Neural cell (in vitro differentiated cells): ENCODE results near the gene PLCB1. TPM values are rescaled to one million over a fixed set of nuclear protein-coding genes. Genes with fewer than 3 reads are reported as not detected.

ENCODE experiments used
- H2AFZ ChIP-seq: fragments of 200-600, 300-800 bp; sonication (generic), shearing (Covaris generic); 2 replicates; pipeline ENCODE4 v1.6.0; 2014; ENCODE audit warnings: low read depth, mild to moderate bottlenecking, antibody characterized with exemption, low read length, moderate library complexity
- H3F3A ChIP-seq: fragments of 200-600 bp; shearing (Covaris generic); 2 replicates; pipeline ENCODE4 v1.6.1; 2016; ENCODE audit warnings: mild to moderate bottlenecking, moderate library complexity, mixed read lengths, antibody characterized with exemption, low read length; ENCODE audit not compliant: insufficient read depth, poor library complexity, severe bottlenecking
- H3K27ac ChIP-seq: fragments of 200-600, 300-800 bp; sonication (generic), shearing (Covaris generic); 2 replicates; pipeline ENCODE4 v1.5.1; 2014; ENCODE audit warnings: mild to moderate bottlenecking, low read length, moderate library complexity
- H3K27me3 ChIP-seq: fragments of 300-800, 200-600 bp; sonication (generic), shearing (Covaris generic); 2 replicates; pipeline ENCODE4 v1.6.0; 2014; ENCODE audit warnings: mild to moderate bottlenecking, low read depth, low read length, moderate library complexity; ENCODE audit not compliant: insufficient read depth
- H3K36me3 ChIP-seq: fragments of 300-800, 200-600 bp; sonication (generic), shearing (Covaris generic); 2 replicates; pipeline ENCODE4 v1.5.1; 2014; ENCODE audit warnings: mild to moderate bottlenecking, antibody characterized with exemption, low read length, moderate library complexity; ENCODE audit not compliant: insufficient read depth
- H3K4me2 ChIP-seq: fragments of 300-800, 200-600 bp; sonication (generic), shearing (Covaris generic); 2 replicates; pipeline ENCODE4 v1.6.0; 2014; ENCODE audit warnings: mild to moderate bottlenecking, low read length
- H3K4me3 ChIP-seq: fragments of 300-800, 200-600 bp; sonication (generic), shearing (Covaris generic); 2 replicates; pipeline ENCODE4 v1.5.1; 2014; ENCODE audit warnings: mild to moderate bottlenecking, low read length, moderate library complexity
- H3K79me2 ChIP-seq: fragments of 200-600 bp; shearing (Covaris generic); replicated peaks from 2 replicates; pipeline ENCODE4 v1.6.0; 2014; ENCODE audit warnings: mild to moderate bottlenecking, low read length, moderate library complexity; ENCODE audit not compliant: insufficient read depth
- H3K9ac ChIP-seq: fragments of 300-800, 200-600 bp; sonication (generic), shearing (Covaris generic); 2 replicates; pipeline ENCODE4 v1.6.1; 2016; ENCODE audit warnings: mild to moderate bottlenecking, low read length, mixed read lengths
- H3K9me2 ChIP-seq: fragments of 200-600 bp; shearing (Covaris generic); 2 replicates; pipeline ENCODE4 v1.6.1; 2016; ENCODE audit warnings: mild to moderate bottlenecking, low read length, mixed read lengths; ENCODE audit not compliant: insufficient read depth
- H3K9me3 ChIP-seq: fragments of 200-600, 300-800 bp; sonication (generic), shearing (Covaris generic); 2 replicates; pipeline ENCODE4 v1.6.1; 2016; ENCODE audit warnings: mild to moderate bottlenecking, mixed run types, low read length, moderate library complexity, mixed read lengths
- H4K20me1 ChIP-seq: fragments of 200-600 bp; shearing (Covaris generic); 2 replicates; pipeline ENCODE4 v1.6.1; 2016; ENCODE audit warnings: mild to moderate bottlenecking, mixed run types; ENCODE audit not compliant: insufficient read depth
- EP300 ChIP-seq: fragments of 450-650 bp; conservative IDR thresholded peaks from 2 replicates; pipeline ENCODE4 v1.6.1; 2014; ENCODE audit warnings: antibody characterized with exemption, mild to moderate bottlenecking, moderate library complexity; ENCODE audit not compliant: poor library complexity, severe bottlenecking
- EZH2 ChIP-seq: fragments of 200-600, 300-800 bp; shearing (Covaris generic), sonication (generic); IDR thresholded peaks from 2 replicates; pipeline ENCODE4 v1.6.1; 2014; ENCODE audit warnings: antibody characterized with exemption, low read length, borderline replicate concordance, mild to moderate bottlenecking; ENCODE audit not compliant: insufficient read depth, poor library complexity, severe bottlenecking
- MXI1 ChIP-seq: fragments of 450-650 bp; conservative IDR thresholded peaks from 2 replicates; pipeline ENCODE4 v1.6.1; 2014; ENCODE audit warnings: antibody characterized with exemption, mild to moderate bottlenecking; ENCODE audit not compliant: poor library complexity, severe bottlenecking
- POLR2AphosphoS5 ChIP-seq: IDR thresholded peaks from 2 replicates; pipeline ENCODE4 v1.6.1; 2012
- RAD21 ChIP-seq: fragments of 450-650 bp; conservative IDR thresholded peaks from 2 replicates; pipeline ENCODE4 v1.6.1; 2014; ENCODE audit warnings: antibody characterized with exemption, mild to moderate bottlenecking, moderate library complexity
- SMC3 ChIP-seq: fragments of 450-650 bp; conservative IDR thresholded peaks from 2 replicates; pipeline ENCODE4 v1.6.1; 2014; ENCODE audit warnings: antibody characterized with exemption, mild to moderate bottlenecking, moderate library complexity; ENCODE audit not compliant: poor library complexity
- TAF1 ChIP-seq: IDR thresholded peaks from 2 replicates; pipeline ENCODE4 v1.6.1; 2012; ENCODE audit warnings: low read depth
- polyA plus RNA-seq: library from polyadenylated mRNA; depleted of rRNA; stranded (reverse); fragments of >200 nt; gene quantifications from 2 replicates; pipeline ENCODE4 v1.2.3, GENCODE V29; 2014
- TF ChIP-seq, protein P1 (sequence below): fragments of 450-650 bp; IDR thresholded peaks from 2 replicates; pipeline ENCODE4 v1.5.1; 2014; ENCODE audit warnings: antibody characterized with exemption, mild to moderate bottlenecking, moderate library complexity; ENCODE audit not compliant: poor library complexity, severe bottlenecking
- TF ChIP-seq, protein P2 (sequence below): IDR thresholded peaks from 2 replicates; pipeline ENCODE4 v1.6.1; 2012; ENCODE audit warnings: borderline replicate concordance

Gene PLCB1
- polyA plus RNA-seq, 1 donor from 2014 or later, result 11.4 TPM

DNA sequence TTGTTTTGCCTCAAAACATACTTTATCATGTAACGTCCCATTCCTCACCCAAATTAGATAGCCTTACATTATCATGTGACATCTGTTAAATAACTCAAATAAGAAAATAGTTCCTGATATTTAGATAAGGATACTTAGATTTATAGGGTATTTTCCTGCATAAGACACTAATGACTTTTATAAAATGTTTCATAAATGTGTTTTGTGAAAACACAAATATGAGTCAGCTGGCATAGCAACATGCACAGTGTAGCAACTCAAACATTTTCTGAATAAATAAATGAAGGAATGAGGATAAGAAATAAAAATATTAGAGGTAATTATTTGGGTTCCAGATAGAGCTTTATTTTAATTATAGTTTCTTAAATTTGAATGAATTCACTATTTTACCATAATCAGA lies 476.4 kb downstream of the PLCB1 start:
- H3K36me3 ChIP-seq, result no peaks in the 10 kb centered on the region
- H3F3A ChIP-seq, result no peaks in the 10 kb centered on the region
- no peak overlapping the region for H3K9ac ChIP-seq
- no peaks in the 10 kb centered on the region for H3K27me3 ChIP-seq
- no peak overlapping the region for H3K27ac ChIP-seq
- H3K9me3 ChIP-seq, result no peaks in the 10 kb centered on the region
- no peak overlapping the region for H3K4me2 ChIP-seq
- no peaks in the 10 kb centered on the region for H4K20me1 ChIP-seq
- H3K4me3 ChIP-seq, result no peak overlapping the region
- no peaks in the 10 kb centered on the region for H3K9me2 ChIP-seq
- no peak overlapping the region for H2AFZ ChIP-seq
- TF ChIP-seq, protein P1, sequence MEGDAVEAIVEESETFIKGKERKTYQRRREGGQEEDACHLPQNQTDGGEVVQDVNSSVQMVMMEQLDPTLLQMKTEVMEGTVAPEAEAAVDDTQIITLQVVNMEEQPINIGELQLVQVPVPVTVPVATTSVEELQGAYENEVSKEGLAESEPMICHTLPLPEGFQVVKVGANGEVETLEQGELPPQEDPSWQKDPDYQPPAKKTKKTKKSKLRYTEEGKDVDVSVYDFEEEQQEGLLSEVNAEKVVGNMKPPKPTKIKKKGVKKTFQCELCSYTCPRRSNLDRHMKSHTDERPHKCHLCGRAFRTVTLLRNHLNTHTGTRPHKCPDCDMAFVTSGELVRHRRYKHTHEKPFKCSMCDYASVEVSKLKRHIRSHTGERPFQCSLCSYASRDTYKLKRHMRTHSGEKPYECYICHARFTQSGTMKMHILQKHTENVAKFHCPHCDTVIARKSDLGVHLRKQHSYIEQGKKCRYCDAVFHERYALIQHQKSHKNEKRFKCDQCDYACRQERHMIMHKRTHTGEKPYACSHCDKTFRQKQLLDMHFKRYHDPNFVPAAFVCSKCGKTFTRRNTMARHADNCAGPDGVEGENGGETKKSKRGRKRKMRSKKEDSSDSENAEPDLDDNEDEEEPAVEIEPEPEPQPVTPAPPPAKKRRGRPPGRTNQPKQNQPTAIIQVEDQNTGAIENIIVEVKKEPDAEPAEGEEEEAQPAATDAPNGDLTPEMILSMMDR, result no peak
- no peak for TF ChIP-seq MXI1
- TF ChIP-seq RAD21, result no peak
- no peak for TF ChIP-seq EZH2
- TF ChIP-seq SMC3, result no peak
- TF ChIP-seq, protein P2, sequence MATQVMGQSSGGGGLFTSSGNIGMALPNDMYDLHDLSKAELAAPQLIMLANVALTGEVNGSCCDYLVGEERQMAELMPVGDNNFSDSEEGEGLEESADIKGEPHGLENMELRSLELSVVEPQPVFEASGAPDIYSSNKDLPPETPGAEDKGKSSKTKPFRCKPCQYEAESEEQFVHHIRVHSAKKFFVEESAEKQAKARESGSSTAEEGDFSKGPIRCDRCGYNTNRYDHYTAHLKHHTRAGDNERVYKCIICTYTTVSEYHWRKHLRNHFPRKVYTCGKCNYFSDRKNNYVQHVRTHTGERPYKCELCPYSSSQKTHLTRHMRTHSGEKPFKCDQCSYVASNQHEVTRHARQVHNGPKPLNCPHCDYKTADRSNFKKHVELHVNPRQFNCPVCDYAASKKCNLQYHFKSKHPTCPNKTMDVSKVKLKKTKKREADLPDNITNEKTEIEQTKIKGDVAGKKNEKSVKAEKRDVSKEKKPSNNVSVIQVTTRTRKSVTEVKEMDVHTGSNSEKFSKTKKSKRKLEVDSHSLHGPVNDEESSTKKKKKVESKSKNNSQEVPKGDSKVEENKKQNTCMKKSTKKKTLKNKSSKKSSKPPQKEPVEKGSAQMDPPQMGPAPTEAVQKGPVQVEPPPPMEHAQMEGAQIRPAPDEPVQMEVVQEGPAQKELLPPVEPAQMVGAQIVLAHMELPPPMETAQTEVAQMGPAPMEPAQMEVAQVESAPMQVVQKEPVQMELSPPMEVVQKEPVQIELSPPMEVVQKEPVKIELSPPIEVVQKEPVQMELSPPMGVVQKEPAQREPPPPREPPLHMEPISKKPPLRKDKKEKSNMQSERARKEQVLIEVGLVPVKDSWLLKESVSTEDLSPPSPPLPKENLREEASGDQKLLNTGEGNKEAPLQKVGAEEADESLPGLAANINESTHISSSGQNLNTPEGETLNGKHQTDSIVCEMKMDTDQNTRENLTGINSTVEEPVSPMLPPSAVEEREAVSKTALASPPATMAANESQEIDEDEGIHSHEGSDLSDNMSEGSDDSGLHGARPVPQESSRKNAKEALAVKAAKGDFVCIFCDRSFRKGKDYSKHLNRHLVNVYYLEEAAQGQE, result no peak
- no peak for TF ChIP-seq EP300
- no peak for TF ChIP-seq POLR2AphosphoS5
- no peak for TF ChIP-seq TAF1
- no peaks in the 10 kb centered on the region for H3K79me2 ChIP-seq

DNA sequence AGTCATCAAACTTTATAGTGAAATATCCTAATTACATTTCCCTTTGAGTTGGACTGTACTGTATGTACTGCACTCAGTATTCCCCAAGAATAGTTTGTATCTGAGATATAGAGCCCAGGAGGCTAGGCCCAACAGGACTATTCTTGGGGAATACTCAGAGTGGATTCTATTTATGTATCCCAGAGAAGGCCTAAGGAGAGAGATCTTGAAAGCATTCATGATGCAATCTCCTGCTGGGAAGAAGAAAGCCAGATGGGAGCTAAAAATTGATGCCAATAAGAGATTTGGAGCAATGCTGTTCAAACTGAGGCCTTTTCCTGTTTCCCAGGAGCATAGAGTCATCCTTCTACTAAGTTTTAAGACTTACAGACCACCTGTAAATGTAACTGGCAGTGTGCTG lies 484.7 kb downstream of the PLCB1 start:
- H3F3A ChIP-seq, result no peaks in the 10 kb centered on the region
- no peaks in the 10 kb centered on the region for H3K9me2 ChIP-seq
- H3K9me3 ChIP-seq, result no peaks in the 10 kb centered on the region
- no peaks in the 10 kb centered on the region for H4K20me1 ChIP-seq
- no peaks in the 10 kb centered on the region for H3K79me2 ChIP-seq
- H3K4me3 ChIP-seq, result no peak overlapping the region
- no peak overlapping the region for H3K27ac ChIP-seq
- no peaks in the 10 kb centered on the region for H3K36me3 ChIP-seq
- no peaks in the 10 kb centered on the region for H3K27me3 ChIP-seq
- H3K9ac ChIP-seq, result no peak overlapping the region
- TF ChIP-seq RAD21, result no peak
- TF ChIP-seq MXI1, result no peak
- TF ChIP-seq EP300, result no peak
- no peak for TF ChIP-seq EZH2
- TF ChIP-seq TAF1, result no peak
- H3K4me2 ChIP-seq, result no peak overlapping the region
- H2AFZ ChIP-seq, result no peak overlapping the region
